H1 (cell line): ENCODE measurements around the gene ZBP1. TPM values are rescaled to one million over a fixed set of nuclear protein-coding genes. Genes with fewer than 3 reads are reported as not detected.

ENCODE experiments used
- HDAC2 ChIP-seq, 2 experiments: fragments of 300-600 bp in 1 of 2; sonication (generic) in 1 of 2; IDR thresholded peaks; 2 replicates each; pipeline ENCODE4 v1.6.1; 2011 to 2012; ENCODE audit warnings: low read depth in 2 of 2, low read length in 2 of 2, mild to moderate bottlenecking in 2 of 2, moderate library complexity in 2 of 2, borderline replicate concordance in 1 of 2, inconsistent platforms in 1 of 2
- RBBP5 ChIP-seq: IDR thresholded peaks from 2 replicates; pipeline ENCODE4 v1.7.1; 2012; ENCODE audit warnings: low read depth, mild to moderate bottlenecking, inconsistent platforms, low read length, moderate library complexity, borderline replicate concordance
- SIX5 ChIP-seq: IDR thresholded peaks from 2 replicates; pipeline ENCODE4 v1.6.1; 2011; ENCODE audit warnings: mild to moderate bottlenecking, low read depth, low read length
- polyA plus RNA-seq, 7 experiments: library from polyadenylated mRNA; depleted of rRNA in 3 of 7; stranded (reverse) in 5 of 7; unstranded in 2 of 7; fragments of >200 nt in 5 of 7; fragments of 200-250 nt in 2 of 7; gene quantifications; 1 replicate in 5 of 7; 2 replicates in 1 of 7; 4 replicates in 1 of 7; pipeline versions ENCODE4 v1.2.1 to v1.2.3, GENCODE V29; 2011 to 2013; ENCODE audit warnings: missing spikeins in 2 of 7, mixed read lengths in 2 of 7
- total RNA-seq: library from RNA; stranded (reverse); fragmentation: NEBNext Ultra II Directional; extraction: Animal tissue kit (Norgen Biotek cat#: 25700); gene quantifications from 2 replicates; pipeline ENCODE4 v1.2.1, GENCODE V29; 2021

ZBP1 gene
- total and polyA plus RNA-seq, 2 of the 8 experiments (the other 6 are each of a cell fraction or from before 2014, with no cell fraction given) = not detected

- no peak for TF ChIP-seq SIX5
- no peak for TF ChIP-seq RBBP5
- TF ChIP-seq HDAC2 (IDR thresholded peaks at IDR 0.05; ENCODE audit: borderline replicate concordance in 1 of 2, low read depth in 2 of 2, low read length in 2 of 2) = no peak
Measured at GRCh38 chr20:57614490-57615444, 5.5 kb downstream of the ZBP1 start (continued).
